ENCODE results near the gene ATXN1. TPM values are rescaled to one million over a fixed set of nuclear protein-coding genes. Genes with fewer than 3 reads are reported as not detected.

Gene ATXN1
- total RNA-seq, 4 donors from 2014 or later: 48.7 to 166 (median 105) TPM

DNA sequence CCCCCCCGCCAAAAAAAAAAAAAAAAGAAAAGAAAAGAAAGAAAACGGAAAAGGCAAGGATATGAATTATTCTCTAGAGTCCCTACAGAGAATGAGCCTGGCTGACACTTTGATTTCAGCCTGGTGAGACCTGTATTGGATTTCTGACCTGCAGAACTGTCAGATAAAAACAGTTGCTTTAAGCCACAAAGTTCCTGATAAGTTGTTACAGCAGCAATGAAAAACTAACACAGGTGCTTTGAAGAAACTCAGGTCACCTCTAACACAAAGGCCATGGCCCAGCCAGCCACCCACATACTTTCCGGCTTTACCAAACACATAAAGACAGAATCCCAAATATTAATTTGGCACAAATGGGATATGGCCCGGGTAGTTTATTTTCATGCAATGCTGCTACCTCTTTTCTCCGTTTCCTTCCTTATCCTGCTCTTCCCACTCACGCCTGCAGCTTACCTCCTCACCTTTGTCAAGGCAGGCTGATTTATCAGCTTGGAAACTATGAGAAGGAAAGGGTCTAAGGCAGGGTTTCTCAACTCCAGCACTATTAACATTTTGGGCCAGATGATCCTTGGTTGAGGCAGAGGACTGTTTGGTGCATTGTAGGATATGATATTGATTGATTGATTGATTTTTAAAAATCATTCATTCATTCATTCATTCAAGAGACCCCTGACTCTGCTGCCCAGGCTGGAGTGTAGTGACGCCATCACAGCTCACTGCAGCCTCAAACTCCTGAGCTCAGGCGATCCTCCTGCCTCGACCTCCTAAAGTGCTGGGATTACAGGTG, 88.1 kb downstream of the ATXN1 start:
- in situ Hi-C loops (cut with MboI; ENCODE audit: low pct_ligation_motif_present in 1 of 4, low pct_unique_long_range_greater_than_20kb in 1 of 4, low sequenced_read_pairs in 3 of 4): no loop called here
- Histone ChIP-seq H3K4me1 (peaks cover 8 to 49% (median 26%) of the 10 kb centered on the region in 4 donors), H3K4me3 (no peak overlapping the region), H3K36me3 (no peaks in the 10 kb centered on the region), H3K27ac (no peak overlapping the region), H3K9me3 (no peaks in the 10 kb centered on the region), H3K27me3 (no peaks in the 10 kb centered on the region)
- 88 to 93% methylated on average over 5 to 9 of the region's 9 CpGs for WGBS, 2 donors (ENCODE audit: low coverage in 1 of 2)
- intact Hi-C loops (cut with DNase I; ENCODE audit: low total_unique reads): no loop called here
- DNase-seq: no peak
- TF ChIP-seq, protein P1, sequence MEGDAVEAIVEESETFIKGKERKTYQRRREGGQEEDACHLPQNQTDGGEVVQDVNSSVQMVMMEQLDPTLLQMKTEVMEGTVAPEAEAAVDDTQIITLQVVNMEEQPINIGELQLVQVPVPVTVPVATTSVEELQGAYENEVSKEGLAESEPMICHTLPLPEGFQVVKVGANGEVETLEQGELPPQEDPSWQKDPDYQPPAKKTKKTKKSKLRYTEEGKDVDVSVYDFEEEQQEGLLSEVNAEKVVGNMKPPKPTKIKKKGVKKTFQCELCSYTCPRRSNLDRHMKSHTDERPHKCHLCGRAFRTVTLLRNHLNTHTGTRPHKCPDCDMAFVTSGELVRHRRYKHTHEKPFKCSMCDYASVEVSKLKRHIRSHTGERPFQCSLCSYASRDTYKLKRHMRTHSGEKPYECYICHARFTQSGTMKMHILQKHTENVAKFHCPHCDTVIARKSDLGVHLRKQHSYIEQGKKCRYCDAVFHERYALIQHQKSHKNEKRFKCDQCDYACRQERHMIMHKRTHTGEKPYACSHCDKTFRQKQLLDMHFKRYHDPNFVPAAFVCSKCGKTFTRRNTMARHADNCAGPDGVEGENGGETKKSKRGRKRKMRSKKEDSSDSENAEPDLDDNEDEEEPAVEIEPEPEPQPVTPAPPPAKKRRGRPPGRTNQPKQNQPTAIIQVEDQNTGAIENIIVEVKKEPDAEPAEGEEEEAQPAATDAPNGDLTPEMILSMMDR (IDR thresholded peaks at IDR 0.05): no peak
- TF ChIP-seq EP300 (IDR thresholded peaks at IDR 0.05; ENCODE audit: low read depth): no peak
- TF ChIP-seq POLR2A (IDR thresholded peaks at IDR 0.05): no peak
- TF ChIP-seq POLR2AphosphoS5 (IDR thresholded peaks at IDR 0.05): no peak

DNA sequence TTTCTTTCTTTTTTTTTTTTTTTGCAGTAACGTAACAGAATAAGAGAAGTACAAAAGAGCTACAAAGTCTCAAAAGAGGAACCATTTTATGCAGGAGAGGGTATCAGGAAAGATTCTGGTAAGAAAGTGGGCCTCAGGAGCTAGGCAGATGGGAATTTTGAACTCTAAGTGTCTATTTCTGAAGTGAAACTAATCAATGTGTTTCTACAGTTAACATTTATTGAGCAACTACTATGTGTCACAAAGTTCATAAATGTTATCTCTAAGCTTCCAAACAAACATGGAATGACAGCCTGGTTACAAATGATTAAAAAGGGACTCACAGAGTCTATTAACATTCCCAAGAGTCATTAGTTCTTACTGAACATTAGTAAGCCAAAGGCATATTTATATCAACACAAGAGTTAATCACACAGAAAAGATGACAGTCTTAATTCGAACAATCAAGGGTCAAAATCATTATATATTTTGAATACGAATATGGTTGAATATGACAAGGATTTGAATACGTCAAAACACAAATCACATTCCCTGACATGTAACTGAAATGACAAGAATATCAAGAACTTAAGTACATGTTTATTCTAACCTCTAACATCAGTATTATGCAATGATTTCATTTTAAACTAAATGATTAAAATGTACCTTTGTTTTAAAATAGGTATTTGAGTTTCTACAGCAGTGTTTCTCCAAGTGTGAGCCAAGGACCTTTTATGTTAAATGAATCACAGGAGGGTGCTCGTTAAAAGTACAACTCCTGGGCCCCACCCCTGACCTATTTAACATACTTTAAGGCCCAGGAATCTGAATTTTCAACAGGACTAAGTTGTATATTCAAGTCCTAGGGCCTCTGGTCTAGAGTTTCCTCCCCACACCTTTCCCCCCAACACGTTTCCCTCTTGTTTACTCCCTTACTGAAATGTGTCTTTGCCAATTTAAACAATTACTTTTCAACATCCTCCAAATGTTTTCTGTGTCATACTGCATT, 89.7 kb downstream of the ATXN1 start:
- 69 to 70% methylated on average over 5 to 6 of the region's 6 CpGs for WGBS, 2 donors (ENCODE audit: low coverage in 1 of 2)
- intact Hi-C loops (cut with DNase I; ENCODE audit: low total_unique reads): no loop called here
- Histone ChIP-seq H3K27ac (peak overlapping the region; percentile 32 to 39 (median 36)), H3K4me3 (no peak overlapping the region), H3K9me3 (no peaks in the 10 kb centered on the region), H3K36me3 (no peaks in the 10 kb centered on the region), H3K27me3 (no peaks in the 10 kb centered on the region), H3K4me1 (peaks cover 8 to 44% (median 22%) of the 10 kb centered on the region in 4 donors)
- in situ Hi-C loops (cut with MboI; ENCODE audit: low pct_ligation_motif_present in 1 of 4, low pct_unique_long_range_greater_than_20kb in 1 of 4, low sequenced_read_pairs in 3 of 4): no loop called here
- DNase-seq: no peak
- TF ChIP-seq POLR2A (IDR thresholded peaks at IDR 0.05) (no peak), EP300 (IDR thresholded peaks at IDR 0.05; ENCODE audit: low read depth) (no peak), POLR2AphosphoS5 (IDR thresholded peaks at IDR 0.05) (no peak)
- TF ChIP-seq, protein P1 (IDR thresholded peaks at IDR 0.05): no peak

DNA sequence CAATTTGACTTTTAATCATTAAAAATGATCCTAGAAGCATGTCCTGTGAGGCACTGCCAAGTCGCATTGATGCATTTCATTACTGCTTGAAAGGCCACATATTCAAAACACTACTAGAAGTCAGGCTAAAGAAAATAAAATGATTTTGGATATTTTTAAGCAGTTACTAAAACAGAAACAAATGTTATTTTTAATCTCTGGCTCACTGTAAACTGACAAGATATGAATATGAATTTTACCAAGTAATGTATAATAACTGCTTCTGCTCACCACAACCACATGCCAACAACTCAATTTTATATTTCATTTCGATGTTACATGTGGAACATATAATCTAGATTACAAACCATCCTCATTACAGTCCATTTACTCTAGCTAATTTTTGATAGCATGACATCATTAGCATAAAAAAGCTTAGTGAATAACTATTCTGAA, 90.6 kb downstream of the ATXN1 start:
- DNase-seq: no peak
- intact Hi-C loops (cut with DNase I; ENCODE audit: low total_unique reads) (no loop called here), in situ Hi-C loops (cut with MboI; ENCODE audit: low pct_ligation_motif_present in 1 of 4, low pct_unique_long_range_greater_than_20kb in 1 of 4, low sequenced_read_pairs in 3 of 4) (no loop called here)
- WGBS, 2 donors (ENCODE audit: low coverage in 1 of 2): 61 to 64% methylated on average over 2 of the region's 2 CpGs
- no peaks in the 10 kb centered on the region for H3K9me3 ChIP-seq
- H3K27me3 ChIP-seq: no peaks in the 10 kb centered on the region
- peaks cover 8 to 40% (median 19%) of the 10 kb centered on the region in 4 donors for H3K4me1 ChIP-seq
- TF ChIP-seq, protein P1 (IDR thresholded peaks at IDR 0.05): no peak
- TF ChIP-seq EP300 (IDR thresholded peaks at IDR 0.05; ENCODE audit: low read depth) (no peak), POLR2AphosphoS5 (IDR thresholded peaks at IDR 0.05) (no peak), POLR2A (IDR thresholded peaks at IDR 0.05) (no peak)
- H3K27ac ChIP-seq: peak overlapping the region; percentile 32 to 39 (median 36)
- H3K4me3 ChIP-seq: no peak overlapping the region
- no peaks in the 10 kb centered on the region for H3K36me3 ChIP-seq

GRCh38 chr6:16670183-16670582, 91.1 kb downstream of the ATXN1 start:
- in situ Hi-C loops (cut with MboI; ENCODE audit: low pct_ligation_motif_present in 1 of 4, low pct_unique_long_range_greater_than_20kb in 1 of 4, low sequenced_read_pairs in 3 of 4) (no loop called here), intact Hi-C loops (cut with DNase I; ENCODE audit: low total_unique reads) (no loop called here)
- Histone ChIP-seq H3K4me3 (no peak overlapping the region), H3K9me3 (no peaks in the 10 kb centered on the region), H3K27ac (peak overlapping the region; percentile 18 to 45 (median 34)), H3K27me3 (no peaks in the 10 kb centered on the region), H3K36me3 (no peaks in the 10 kb centered on the region), H3K4me1 (peaks cover 8 to 38% (median 17%) of the 10 kb centered on the region in 4 donors)
- 59 to 66% methylated on average over 3 to 4 of the region's 4 CpGs for WGBS, 2 donors (ENCODE audit: low coverage in 1 of 2)
- DNase-seq: peak; percentile 20
- TF ChIP-seq EP300 (IDR thresholded peaks at IDR 0.05; ENCODE audit: low read depth) (no peak), POLR2AphosphoS5 (IDR thresholded peaks at IDR 0.05) (no peak), POLR2A (IDR thresholded peaks at IDR 0.05) (no peak)
- TF ChIP-seq, protein P1 (IDR thresholded peaks at IDR 0.05): no peak

All from transverse colon (tissue), 4 donors.